WTC11 (cell line): ENCODE data around the gene CER1. TPM values are rescaled to one million over a fixed set of nuclear protein-coding genes. Genes with fewer than 3 reads are reported as not detected.
"Not testable (repeated sequence)": the region's sequence is repeated elsewhere in the genome, so short reads cannot be mapped to it uniquely, and the experiment has no call there.

Experiments
- ATAC-seq: fragments of 200-7000 bp; cut with Tn5 transposase; 2 replicates; pipeline ENCODE4 v1.10.0; 2021; ENCODE audit warnings: mild to moderate bottlenecking, moderate library complexity
- CTCF ChIA-PET: fragments of 300-600 bp; sonication (Branson Sonifier 250); formaldehyde crosslinking; loops from one replicate; lab custom pipeline; 2021; ENCODE audit warnings: antibody characterized with exemption; lab: Charles Lee
- POLR2A ChIA-PET: fragments of 350-600 bp; sonication (Branson Sonifier 250); formaldehyde crosslinking; loops from one replicate; lab custom pipeline; 2021; ENCODE audit warnings: antibody characterized with exemption; lab: Charles Lee
- DNase-seq: peaks from one replicate; pipeline ENCODE4 v3.0.0; 2021; ENCODE audit warnings: low spot score
- H3K27ac Mint-ChIP-seq: 2 replicates; pipeline ENCODE4 v1.8.0; 2021; ENCODE audit warnings: mixed read lengths
- H3K27me3 Mint-ChIP-seq: 2 replicates; pipeline ENCODE4 v1.8.0; 2021; ENCODE audit warnings: low read depth, mild to moderate bottlenecking, moderate library complexity, mixed read lengths
- H3K36me3 Mint-ChIP-seq: 2 replicates; pipeline ENCODE4 v1.8.0; 2021; ENCODE audit warnings: mixed read lengths
- H3K4me1 Mint-ChIP-seq: 2 replicates; pipeline ENCODE4 v1.8.0; 2022; ENCODE audit warnings: mixed read lengths
- H3K4me3 Mint-ChIP-seq: 2 replicates; pipeline ENCODE4 v1.8.0; 2021; ENCODE audit warnings: mild to moderate bottlenecking, moderate library complexity, mixed read lengths
- H3K9me3 Mint-ChIP-seq: 2 replicates; pipeline ENCODE4 v1.8.0; 2021; ENCODE audit warnings: mixed read lengths
- AR ChIP-seq: fragments of 250-450 bp; sonication (Bioruptor Pico); IDR thresholded peaks from 2 replicates; pipeline ENCODE4 v1.9.0; 2021; ENCODE audit warnings: mild to moderate bottlenecking
- ATF1 ChIP-seq: sonication (generic); formaldehyde crosslinking; IDR thresholded peaks from 2 replicates; pipeline ENCODE4 v1.8.1; 2023; ENCODE audit warnings: mild to moderate bottlenecking, moderate library complexity, missing genetic modification reagents
- ATF3 ChIP-seq: sonication (generic); formaldehyde crosslinking; conservative IDR thresholded peaks from 2 replicates; pipeline ENCODE4 v1.8.1; 2022; ENCODE audit warnings: mild to moderate bottlenecking, missing genetic modification reagents
- EMX1 ChIP-seq: fragments of 250-450 bp; sonication (Bioruptor Pico); IDR thresholded peaks from 2 replicates; pipeline ENCODE4 v1.8.0; 2021; ENCODE audit warnings: mild to moderate bottlenecking
- ERG ChIP-seq: fragments of 250-450 bp; sonication (Bioruptor Pico); IDR thresholded peaks from 2 replicates; pipeline ENCODE4 v1.8.0; 2021; ENCODE audit warnings: mild to moderate bottlenecking
- ESRRA ChIP-seq: sonication (generic); formaldehyde crosslinking; IDR thresholded peaks from 2 replicates; pipeline ENCODE4 v1.8.1; 2022; ENCODE audit warnings: mild to moderate bottlenecking, missing genetic modification reagents, borderline replicate concordance
- FOXK1 ChIP-seq: sonication (generic); formaldehyde crosslinking; IDR thresholded peaks from 2 replicates; pipeline ENCODE4 v1.8.0; 2022; ENCODE audit warnings: mild to moderate bottlenecking, moderate library complexity, missing genetic modification reagents
- GRHL2 ChIP-seq: fragments of 250-450 bp; sonication (Bioruptor Pico); IDR thresholded peaks from 2 replicates; pipeline ENCODE4 v1.8.0; 2022; ENCODE audit warnings: mild to moderate bottlenecking, moderate library complexity; ENCODE audit not compliant: insufficient replicate concordance, severe bottlenecking
- JAZF1 ChIP-seq: fragments of 250-450 bp; sonication (Bioruptor Pico); IDR thresholded peaks from 2 replicates; pipeline ENCODE4 v1.9.0; 2021; ENCODE audit warnings: moderate library complexity, mild to moderate bottlenecking, inconsistent platforms
- NR3C1 ChIP-seq: sonication (generic); formaldehyde crosslinking; conservative IDR thresholded peaks from 2 replicates; pipeline ENCODE4 v1.8.1; 2023; ENCODE audit warnings: low read depth, mild to moderate bottlenecking, missing genetic modification reagents
- OVOL2 ChIP-seq: fragments of 250-450 bp; sonication (Bioruptor Pico); IDR thresholded peaks from 2 replicates; pipeline ENCODE4 v1.9.0; 2021; ENCODE audit warnings: mild to moderate bottlenecking, borderline replicate concordance
- PRDM15 ChIP-seq: sonication (generic); formaldehyde crosslinking; IDR thresholded peaks from 2 replicates; pipeline ENCODE4 v1.8.0; 2022; ENCODE audit warnings: missing genetic modification reagents
- RELA ChIP-seq: sonication (generic); formaldehyde crosslinking; IDR thresholded peaks from 2 replicates; pipeline ENCODE4 v1.8.1; 2022; ENCODE audit warnings: missing genetic modification reagents, mild to moderate bottlenecking, borderline replicate concordance
- SOX15 ChIP-seq: fragments of 250-450 bp; sonication (Bioruptor Pico); IDR thresholded peaks from 2 replicates; pipeline ENCODE4 v1.9.0; 2021; ENCODE audit warnings: mild to moderate bottlenecking
- ZBTB21 ChIP-seq: sonication (generic); formaldehyde crosslinking; IDR thresholded peaks from 2 replicates; pipeline ENCODE4 v1.8.1; 2023; ENCODE audit warnings: mild to moderate bottlenecking, missing genetic modification reagents, borderline replicate concordance
- ZNF219 ChIP-seq: sonication (generic); formaldehyde crosslinking; IDR thresholded peaks from 2 replicates; pipeline ENCODE4 v1.8.0; 2023; ENCODE audit warnings: missing genetic modification reagents, mild to moderate bottlenecking, borderline replicate concordance
- ZSCAN18 ChIP-seq: fragments of 250-450 bp; sonication (Bioruptor Pico); IDR thresholded peaks from 2 replicates; pipeline ENCODE4 v2.1.2; 2022; ENCODE audit warnings: mild to moderate bottlenecking, moderate library complexity
- total RNA-seq: library from RNA; stranded (reverse); gene quantifications from 3 replicates; pipeline ENCODE4 v1.2.3, GENCODE V29; 2021

The CER1 gene
- total RNA-seq, 1 experiment from 2014 or later: 2.4 TPM

- Mint-ChIP-seq H3K4me3 (no peak overlapping the region), H3K4me1 (peaks cover 3% of the 10 kb centered on the region; the same call in 1 of the 2 replicates), H3K27ac (no peak overlapping the region), H3K36me3 (peaks cover 32% of the 10 kb centered on the region), H3K9me3 (peaks cover 5% of the 10 kb centered on the region; the same call in 1 of the 2 replicates), H3K27me3 (no peaks in the 10 kb centered on the region)
- ATAC-seq (no peak), DNase-seq (no peak)
- ChIA-PET POLR2A (no interaction called here), CTCF (no interaction called here)
- no peak for TF ChIP-seq ATF1 (CRISPR knock-in tag)
- no peak for TF ChIP-seq AR (CRISPR knock-in tag)
- no peak for TF ChIP-seq ATF3 (CRISPR knock-in tag)
- no peak for TF ChIP-seq ESRRA (CRISPR knock-in tag)
- no peak for TF ChIP-seq RELA
- no peak for TF ChIP-seq OVOL2 (CRISPR knock-in tag)
- no peak for TF ChIP-seq SOX15 (CRISPR knock-in tag)
- no peak for TF ChIP-seq ERG (CRISPR knock-in tag)
- no peak for TF ChIP-seq ZNF219 (CRISPR knock-in tag)
- no peak for TF ChIP-seq NR3C1 (CRISPR knock-in tag)
Measured at GRCh38 chr9:14686168-14686567, 36.4 kb downstream of the CER1 start.

- POLR2A ChIA-PET, DNase-seq, H3K27me3 Mint-ChIP-seq, H3K27ac Mint-ChIP-seq, H3K4me1 Mint-ChIP-seq, ATAC-seq, H3K4me3 Mint-ChIP-seq, H3K9me3 Mint-ChIP-seq, CTCF ChIA-PET: not testable (repeated sequence)
- peaks cover 22% of the 10 kb centered on the region for H3K36me3 Mint-ChIP-seq
Measured at GRCh38 chr9:14682616-14683015, 39.9 kb downstream of the CER1 start.

- no peak overlapping the region for H3K27ac Mint-ChIP-seq
- H3K27me3 Mint-ChIP-seq: no peaks in the 10 kb centered on the region
- ChIA-PET POLR2A (no interaction called here), CTCF (no interaction called here)
- no peaks in the 10 kb centered on the region for H3K9me3 Mint-ChIP-seq
- no peak for ATAC-seq
- H3K4me3 Mint-ChIP-seq: no peak overlapping the region
- H3K4me1 Mint-ChIP-seq: peaks cover 5% of the 10 kb centered on the region; the same call in 1 of the 2 replicates
- no peak for DNase-seq
- H3K36me3 Mint-ChIP-seq: peaks cover 4% of the 10 kb centered on the region; the same call in 1 of the 2 replicates
- TF ChIP-seq FOXK1 (no peak), ZBTB21 (CRISPR knock-in tag) (no peak), EMX1 (no peak), JAZF1 (CRISPR knock-in tag) (no peak), OVOL2 (CRISPR knock-in tag) (no peak), ERG (CRISPR knock-in tag) (no peak), GRHL2 (CRISPR knock-in tag) (no peak), ZSCAN18 (CRISPR knock-in tag) (no peak), PRDM15 (CRISPR knock-in tag) (no peak)
Measured at GRCh38 chr9:14678776-14679175, 43.8 kb downstream of the CER1 start.
